ENCODE results near the gene LRRK2.

- TF ChIP-seq CTCF (IDR thresholded peaks at IDR 0.05): no peak
- no peak for TF ChIP-seq POLR2A (IDR thresholded peaks at IDR 0.05; ENCODE audit: low read depth)
- TF ChIP-seq EP300 (IDR thresholded peaks at IDR 0.05): no peak
Measured at GRCh38 chr12:40207551-40207950, 17.2 kb upstream of the LRRK2 start.
